Epithelial cell of proximal tubule (primary cell): ENCODE data around the gene ITGBL1. TPM values are rescaled to one million over a fixed set of nuclear protein-coding genes. Genes with fewer than 3 reads are reported as not detected.

ENCODE experiments used
- DNase-seq: peaks from one replicate; pipeline ENCODE4 v3.0.0-alpha.2; 2011; ENCODE audit warnings: low read depth
- H3K4me3 ChIP-seq: 2 replicates; pipeline ENCODE4 v1.5.1; 2011; ENCODE audit warnings: low read depth, mild to moderate bottlenecking, low read length
- CTCF ChIP-seq: conservative IDR thresholded peaks from 2 replicates; pipeline ENCODE4 v1.5.1; 2012; ENCODE audit warnings: low read depth, mild to moderate bottlenecking, low read length
- total RNA-seq: library from RNA; depleted of rRNA; stranded (reverse); fragments of >200 nt; gene quantifications from 2 replicates; pipeline ENCODE4 v1.2.3, GENCODE V29; 2015

The ITGBL1 gene
- total RNA-seq, 1 donor from 2014 or later: 1.1 TPM

- H3K4me3 ChIP-seq: no peak overlapping the region
- TF ChIP-seq CTCF: no peak
- no peak for DNase-seq
These were observed 63.8 kb downstream of the ITGBL1 start for GRCh38 chr13:101516262-101516661.

GRCh38 chr13:101520672-101521071, 68.2 kb downstream of the ITGBL1 start:
- DNase-seq: no peak
- no peak overlapping the region for H3K4me3 ChIP-seq
- no peak for TF ChIP-seq CTCF

- DNase-seq: no peak
- no peak for TF ChIP-seq CTCF
- H3K4me3 ChIP-seq: no peak overlapping the region
These were observed 68.9 kb downstream of the ITGBL1 start for GRCh38 chr13:101521371-101521770.

GRCh38 chr13:101522607-101523006, 70.1 kb downstream of the ITGBL1 start:
- TF ChIP-seq CTCF: no peak
- no peak overlapping the region for H3K4me3 ChIP-seq
- no peak for DNase-seq

- no peak for TF ChIP-seq CTCF
- DNase-seq: peak; percentile 57
- H3K4me3 ChIP-seq: no peak overlapping the region
These were observed 71.0 kb downstream of the ITGBL1 start for GRCh38 chr13:101523154-101524131.

- H3K4me3 ChIP-seq: no peak overlapping the region
These were observed 74.7 kb downstream of the ITGBL1 start for GRCh38 chr13:101527130-101527529.

More at GRCh38 chr13:101527130-101527529, 74.7 kb downstream of the ITGBL1 start:
- DNase-seq: no peak
- no peak for TF ChIP-seq CTCF
